SK-N-MC (cell line): ENCODE measurements around the gene PLEKHD1.

ENCODE experiments used
- EZH2 ChIP-seq: fragments of 200-600 bp; sonication (generic); IDR thresholded peaks from one replicate; pipeline ENCODE4 v1.6.1; 2017; ENCODE audit warnings: antibody characterized with exemption
- POLR2AphosphoS5 ChIP-seq: IDR thresholded peaks from 2 replicates; pipeline ENCODE4 v1.6.1; 2012; ENCODE audit warnings: mild to moderate bottlenecking, low read depth, low read length, borderline replicate concordance

GRCh38 chr14:69543341-69544115 lies 59.0 kb downstream of the PLEKHD1 start:
- TF ChIP-seq EZH2 = no peak
- no peak for TF ChIP-seq POLR2AphosphoS5
